GM19324 (cell line): ENCODE results near the gene HOXA4.

Source experiments
- ATAC-seq: cut with Tn5 transposase; IDR thresholded peaks from one replicate; pipeline ENCODE4 v1.9.1; 2021; ENCODE audit warnings: mild to moderate bottlenecking, moderate library complexity; ENCODE audit not compliant: unreplicated experiment, low FRiP score

The HOXA4 gene

DNA sequence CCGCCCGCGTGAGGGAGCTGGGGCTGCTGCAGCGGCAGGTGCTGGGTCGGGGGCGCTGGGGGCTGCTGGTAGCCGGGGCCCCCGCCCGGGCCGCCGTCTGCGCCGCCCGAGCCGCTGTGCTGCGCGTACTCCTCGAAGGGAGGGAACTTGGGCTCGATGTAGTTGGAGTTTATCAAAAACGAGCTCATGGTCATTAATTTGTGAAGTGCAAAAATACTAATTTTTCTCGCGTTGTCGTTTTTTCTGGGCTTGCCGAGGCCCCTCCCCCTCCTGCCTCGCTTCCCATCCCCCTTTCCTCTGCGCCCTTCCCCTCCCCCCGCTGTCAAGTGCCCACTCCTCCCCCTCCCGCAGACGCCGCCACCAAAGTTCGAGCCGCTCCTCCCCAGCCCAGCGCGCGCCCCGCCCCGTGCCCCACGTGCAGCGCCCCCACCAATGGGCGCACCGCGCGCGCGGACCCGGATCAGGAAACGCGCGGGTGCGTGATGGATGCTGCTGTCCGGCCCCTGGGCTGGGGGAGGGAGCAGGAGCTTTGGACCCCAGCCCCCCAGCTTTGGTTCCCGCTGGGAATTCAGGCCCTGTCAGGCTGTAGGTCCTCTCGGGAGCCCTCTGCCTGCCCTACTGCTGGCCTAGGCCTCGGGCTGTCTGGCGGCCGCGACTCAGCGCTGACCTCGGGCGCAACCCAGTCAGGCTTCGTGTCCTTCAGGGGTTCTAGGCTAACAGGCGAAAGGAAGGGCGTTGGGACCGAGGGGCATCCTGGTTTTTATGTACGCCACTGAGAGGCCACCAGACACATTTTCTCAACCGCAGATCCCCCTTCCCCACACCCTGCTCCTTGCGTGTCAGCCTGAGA, at the start of gene HOXA4:
Gene HOXA4, minus strand, starts transcription at position 218 of the 850 bp plus-strand sequence. Its CDS starts 24 bp downstream, at position 194.
- no peak for ATAC-seq

DNA sequence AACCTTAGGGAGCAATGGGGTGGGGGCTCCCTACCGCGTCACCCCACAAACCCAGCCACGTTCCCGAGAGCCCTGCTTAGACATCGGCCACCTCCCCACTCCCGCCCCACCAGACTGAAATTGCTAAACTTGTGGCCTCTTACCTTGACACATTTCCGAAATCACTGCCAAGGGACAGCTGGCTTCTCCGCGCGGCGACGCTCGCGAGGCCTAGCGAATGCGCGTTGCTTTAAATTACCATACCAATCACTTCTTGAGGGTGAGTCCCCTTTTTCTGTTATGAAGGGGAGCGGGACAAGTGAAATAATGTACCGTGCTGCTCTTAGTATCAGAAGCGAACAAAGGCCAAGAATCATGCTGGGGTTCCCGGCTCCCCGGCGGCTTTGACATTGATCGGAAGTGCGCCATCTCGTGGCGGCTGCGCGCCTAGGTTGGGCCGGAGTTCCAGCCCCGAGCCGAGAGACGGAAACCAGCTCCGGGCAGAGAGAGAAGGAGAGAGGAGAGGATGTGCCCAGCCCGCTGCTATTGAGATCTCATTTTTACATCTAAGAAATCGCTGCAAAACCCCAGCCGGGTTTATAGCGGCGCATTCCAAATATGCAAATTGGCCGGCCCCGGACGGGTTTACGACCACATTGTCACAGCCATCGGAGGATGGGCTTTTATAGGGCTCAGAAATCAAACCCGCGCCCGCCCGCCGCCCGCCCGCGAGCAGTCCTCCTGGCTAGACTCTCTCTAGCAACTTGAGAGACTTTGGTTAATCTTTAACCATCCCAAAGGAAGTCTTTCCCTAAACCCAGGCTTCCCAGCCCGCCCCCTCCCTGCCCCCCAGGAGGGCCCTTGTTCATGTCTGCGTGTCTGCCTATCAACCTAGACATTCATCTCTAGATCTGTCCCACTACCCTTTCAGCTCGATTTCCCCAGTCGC, 49.2 kb upstream of the HOXA4 start:
- no peak for ATAC-seq

DNA sequence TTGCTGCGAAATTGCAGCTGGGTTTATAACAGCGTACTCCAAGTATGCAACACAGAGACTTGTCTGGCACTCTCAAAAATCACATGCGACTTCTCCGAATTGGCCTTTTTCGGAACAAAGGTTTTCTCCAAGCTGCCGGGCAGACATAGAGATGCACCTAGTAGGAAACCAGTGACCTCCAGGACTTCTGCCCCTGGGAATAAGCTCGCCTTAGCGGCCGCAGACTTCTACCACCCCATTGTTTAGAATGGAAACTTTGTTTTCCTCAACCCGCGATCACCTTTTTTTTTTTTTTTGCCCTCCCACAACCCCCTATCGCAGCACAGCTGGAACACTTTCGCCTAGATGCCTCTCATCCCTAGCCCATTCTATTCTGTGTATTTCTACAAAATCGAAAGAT, 48.5 kb upstream of the HOXA4 start:
- ATAC-seq = no peak

DNA sequence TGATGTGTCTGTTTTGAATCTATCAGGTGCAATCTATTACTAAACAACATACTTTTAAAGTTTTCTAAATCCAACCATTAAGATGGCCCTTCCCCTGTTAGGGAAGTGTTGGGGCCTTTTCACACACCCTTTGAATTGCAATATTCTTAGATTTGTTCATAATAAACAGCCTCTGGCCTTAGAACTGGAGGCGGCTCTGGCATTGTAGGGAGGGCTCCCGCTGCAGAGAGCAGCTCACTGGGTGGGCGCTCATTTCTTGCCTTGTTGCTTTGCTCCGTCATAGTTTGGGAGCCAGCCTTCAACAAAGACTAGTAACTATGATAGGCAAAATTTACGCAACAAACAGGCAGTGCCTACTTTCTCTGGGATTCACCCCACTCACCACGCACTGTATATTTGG, 47.8 kb upstream of the HOXA4 start:
- ATAC-seq = no peak

- no peak for ATAC-seq
These were observed 47.3 kb upstream of the HOXA4 start for GRCh38 chr7:27177795-27178320.

- ATAC-seq = no peak
These were observed 46.6 kb upstream of the HOXA4 start for GRCh38 chr7:27176962-27177794.

DNA sequence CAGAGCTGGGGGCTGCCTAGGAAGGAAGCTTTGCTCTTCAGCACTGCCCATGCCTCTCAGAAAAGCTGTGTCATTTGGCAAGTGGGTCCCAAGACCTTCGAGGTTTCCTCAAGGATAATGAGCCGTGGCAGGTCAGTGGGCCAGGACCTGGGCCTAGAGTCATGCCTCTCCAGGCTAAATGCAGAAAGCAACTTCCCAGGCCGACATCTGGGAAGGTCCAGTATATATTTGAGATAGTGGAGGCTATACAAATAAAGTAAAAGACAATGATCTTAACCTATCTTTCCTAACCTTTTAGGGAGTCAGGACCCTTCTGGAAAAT, 45.9 kb upstream of the HOXA4 start:
- no peak for ATAC-seq

- no peak for ATAC-seq
These were observed 45.3 kb upstream of the HOXA4 start for GRCh38 chr7:27175626-27176523.

DNA sequence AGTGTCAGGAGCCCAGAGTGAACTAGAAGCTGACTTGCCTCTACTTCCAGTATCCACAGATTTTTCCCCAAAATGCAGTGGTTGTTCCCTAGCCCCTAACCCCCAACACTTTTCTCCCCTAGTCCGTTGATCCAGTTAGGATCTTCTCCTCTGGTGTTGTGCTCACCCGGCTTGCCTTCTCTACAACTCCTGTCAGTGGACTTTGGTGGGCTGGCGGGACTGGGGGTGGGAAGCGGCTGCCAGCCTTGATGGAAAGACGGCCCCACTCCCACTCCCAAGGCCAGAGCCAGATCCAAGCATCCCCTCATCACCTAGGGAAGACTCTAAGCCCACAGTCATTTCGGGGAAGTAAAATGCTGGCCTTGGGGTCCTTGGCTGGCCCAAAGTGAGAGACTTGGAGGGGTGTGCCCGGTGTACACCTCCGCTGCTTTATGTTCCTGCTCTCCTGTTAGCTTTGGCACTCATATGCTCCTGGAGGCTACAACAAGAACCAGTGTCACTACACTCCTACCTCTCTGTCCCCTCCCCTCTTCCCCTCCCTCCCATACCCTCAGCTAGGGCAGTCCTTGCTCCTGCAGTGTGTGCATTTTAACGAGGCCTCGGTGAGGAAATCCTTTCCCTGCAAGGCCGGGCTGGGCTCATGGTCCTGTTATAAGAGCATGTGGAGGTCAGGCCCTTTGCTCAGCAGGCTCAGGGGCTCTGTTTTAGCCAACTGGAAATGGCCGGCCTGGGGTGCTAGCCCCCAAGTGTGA, 44.5 kb upstream of the HOXA4 start:
- no peak for ATAC-seq

GRCh38 chr7:27173956-27174873, 43.7 kb upstream of the HOXA4 start, which contains the start of gene HOXA10:
TSS of gene HOXA10 (minus strand) at chr7:27174320. CDS start at chr7:27174306, 14 bp downstream.
- ATAC-seq = no peak

- ATAC-seq = peak; percentile 42
These were observed 43.0 kb upstream of the HOXA4 start for GRCh38 chr7:27173511-27173955.

- ATAC-seq = no peak
These were observed 42.4 kb upstream of the HOXA4 start for GRCh38 chr7:27172823-27173510.

- no peak for ATAC-seq
These were observed 41.8 kb upstream of the HOXA4 start for GRCh38 chr7:27172315-27172774.

DNA sequence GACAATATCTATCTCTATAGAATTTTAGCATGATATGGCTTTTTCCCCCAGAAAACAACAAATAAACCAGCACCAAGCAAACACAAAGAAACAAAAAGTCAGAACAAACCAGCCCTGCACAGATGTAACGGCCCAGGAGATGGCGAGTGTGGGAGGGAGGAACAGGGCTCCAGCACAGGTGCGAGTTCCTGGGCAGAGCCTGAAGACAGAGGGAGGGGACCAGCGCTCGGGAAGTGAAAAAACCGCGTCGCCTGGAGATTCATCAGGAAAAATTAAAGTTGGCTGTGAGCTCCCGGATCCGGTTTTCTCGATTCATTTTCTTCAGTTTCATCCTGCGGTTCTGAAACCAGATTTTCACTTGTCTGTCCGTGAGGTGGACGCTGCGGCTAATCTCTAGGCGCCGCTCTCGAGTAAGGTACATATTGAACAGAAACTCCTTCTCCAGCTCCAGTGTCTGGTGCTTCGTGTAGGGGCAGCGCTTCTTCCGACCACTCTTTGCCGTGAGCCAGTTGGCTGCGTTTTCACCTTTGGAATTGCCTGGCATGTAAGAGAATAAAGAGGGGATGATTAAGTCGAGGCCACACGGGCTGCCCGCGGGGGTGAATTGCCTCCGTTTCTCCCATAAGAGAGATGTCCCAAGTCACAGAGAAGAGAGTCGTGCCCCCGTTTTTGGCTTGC, 41.2 kb upstream of the HOXA4 start:
- no peak for ATAC-seq

GRCh38 chr7:27171325-27171636, 40.7 kb upstream of the HOXA4 start:
- ATAC-seq = no peak
